Cardiac fibroblast (primary cell): Measurements from ENCODE around the gene LTBP1.

ENCODE experiments used
- DNase-seq, 2 donors: peaks; one replicate each; pipeline versions ENCODE4 v3.0.0 to v3.0.0-alpha.2; 2010; ENCODE audit warnings: low read depth in 2 of 2
- H3K4me3 ChIP-seq, 2 donors: replicated peaks in 1 of 2; 1 replicate in 1 of 2; 2 replicates in 1 of 2; pipeline ENCODE4 v1.5.1; 2011; ENCODE audit warnings: low read depth in 2 of 2, low read length in 2 of 2, mild to moderate bottlenecking in 2 of 2, moderate library complexity in 1 of 2
- TF ChIP-seq, protein P1 (sequence below): IDR thresholded peaks from one replicate; pipeline ENCODE4 v1.5.1; 2011; ENCODE audit warnings: low read depth, mild to moderate bottlenecking, low read length, inconsistent platforms

Gene LTBP1

DNA sequence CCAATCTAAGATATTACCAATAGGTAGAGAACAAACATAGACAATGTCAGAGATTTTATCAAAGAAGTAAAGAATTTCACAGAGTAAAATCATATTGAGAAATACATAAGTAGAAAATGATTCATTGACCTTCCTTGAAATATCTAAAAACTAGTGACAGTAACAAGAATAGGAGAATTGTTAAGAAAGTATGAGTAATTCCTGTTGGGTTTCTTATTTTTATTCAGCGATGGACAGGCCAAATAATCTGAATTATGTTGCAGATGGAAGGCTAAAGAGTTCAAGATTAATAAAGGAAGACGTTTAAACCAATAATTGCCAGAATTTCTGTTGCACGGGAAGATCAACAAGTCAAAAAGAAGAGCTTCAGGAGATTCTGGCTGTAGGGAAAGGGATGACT is 366.3 kb downstream of the LTBP1 start:
- no peak overlapping the region for H3K4me3 ChIP-seq
- TF ChIP-seq, protein P1, sequence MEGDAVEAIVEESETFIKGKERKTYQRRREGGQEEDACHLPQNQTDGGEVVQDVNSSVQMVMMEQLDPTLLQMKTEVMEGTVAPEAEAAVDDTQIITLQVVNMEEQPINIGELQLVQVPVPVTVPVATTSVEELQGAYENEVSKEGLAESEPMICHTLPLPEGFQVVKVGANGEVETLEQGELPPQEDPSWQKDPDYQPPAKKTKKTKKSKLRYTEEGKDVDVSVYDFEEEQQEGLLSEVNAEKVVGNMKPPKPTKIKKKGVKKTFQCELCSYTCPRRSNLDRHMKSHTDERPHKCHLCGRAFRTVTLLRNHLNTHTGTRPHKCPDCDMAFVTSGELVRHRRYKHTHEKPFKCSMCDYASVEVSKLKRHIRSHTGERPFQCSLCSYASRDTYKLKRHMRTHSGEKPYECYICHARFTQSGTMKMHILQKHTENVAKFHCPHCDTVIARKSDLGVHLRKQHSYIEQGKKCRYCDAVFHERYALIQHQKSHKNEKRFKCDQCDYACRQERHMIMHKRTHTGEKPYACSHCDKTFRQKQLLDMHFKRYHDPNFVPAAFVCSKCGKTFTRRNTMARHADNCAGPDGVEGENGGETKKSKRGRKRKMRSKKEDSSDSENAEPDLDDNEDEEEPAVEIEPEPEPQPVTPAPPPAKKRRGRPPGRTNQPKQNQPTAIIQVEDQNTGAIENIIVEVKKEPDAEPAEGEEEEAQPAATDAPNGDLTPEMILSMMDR = no peak
- DNase-seq = peak in 1 of 2 donors; percentile 46

GRCh38 chr2:33314541-33314940 is 367.8 kb downstream of the LTBP1 start:
- H3K4me3 ChIP-seq = no peak overlapping the region
- TF ChIP-seq, protein P1 = no peak
- no peak for DNase-seq

GRCh38 chr2:33316328-33316727 is 369.6 kb downstream of the LTBP1 start:
- H3K4me3 ChIP-seq = no peak overlapping the region
- TF ChIP-seq, protein P1 = no peak
- DNase-seq = no peak

GRCh38 chr2:33317369-33318007 is 370.7 kb downstream of the LTBP1 start:
- no peak overlapping the region for H3K4me3 ChIP-seq
- TF ChIP-seq, protein P1 = no peak
- DNase-seq = no peak

GRCh38 chr2:33318456-33318855 is 371.7 kb downstream of the LTBP1 start:
- TF ChIP-seq, protein P1 = no peak
- DNase-seq = no peak
- H3K4me3 ChIP-seq = no peak overlapping the region

DNA sequence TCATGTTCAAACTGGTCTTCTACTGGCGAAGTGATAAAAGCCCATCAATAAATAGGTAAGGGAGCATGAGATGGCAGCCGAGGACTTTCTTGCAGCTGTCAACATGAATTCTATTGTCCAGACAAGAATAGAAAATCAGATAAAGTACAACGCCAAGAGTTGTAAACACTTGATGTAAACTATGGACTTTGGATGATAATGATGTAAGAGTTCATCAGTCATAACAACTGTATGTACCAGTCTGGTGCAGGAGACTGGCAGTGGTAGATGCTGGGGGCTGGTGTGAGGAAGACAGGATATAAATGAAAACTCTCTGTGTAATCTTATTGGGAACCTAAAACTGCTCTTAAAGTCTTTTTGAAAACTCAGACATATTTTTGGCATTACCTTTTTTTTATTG is 373.8 kb downstream of the LTBP1 start:
- TF ChIP-seq, protein P1 = no peak
- peak in 1 of 2 donors; percentile 32 for DNase-seq
- H3K4me3 ChIP-seq = no peak overlapping the region
